ENCODE results near the gene EDEM3. TPM values are rescaled to one million over a fixed set of nuclear protein-coding genes. Genes with fewer than 3 reads are reported as not detected.

EDEM3 gene
- total RNA-seq, 1 experiment from 2014 or later = 14.0 TPM

- no peak for TF ChIP-seq CTCF (conservative IDR thresholded peaks at IDR 0.05)
- no peak overlapping the region for H3K18ac ChIP-seq (ENCODE audit: insufficient read length, low read depth, low read length)
Measured at GRCh38 chr1:184759651-184760050, 5.0 kb upstream of the EDEM3 start.

More at GRCh38 chr1:184759651-184760050, 5.0 kb upstream of the EDEM3 start:
- no peak overlapping the region for H2BK20ac ChIP-seq (ENCODE audit: low read depth, low read length, poor library complexity, severe bottlenecking)
- no peak overlapping the region for H3K23ac ChIP-seq (ENCODE audit: insufficient read length, low read depth, low read length)
- no peak overlapping the region for H3K4me3 Mint-ChIP-seq
- H3T11ph ChIP-seq (ENCODE audit: low read length) = no peak overlapping the region
- no peak overlapping the region for H2AFZ ChIP-seq (ENCODE audit: low read length)
- H3K4ac ChIP-seq (ENCODE audit: low read depth, low read length) = no peak overlapping the region
- H2BK5ac ChIP-seq (ENCODE audit: insufficient read length, low read length) = no peak overlapping the region
- DNase-seq = no peak
- H4K20me1 ChIP-seq (ENCODE audit: control insufficient read depth, insufficient read depth, insufficient read length) = no peaks in the 10 kb centered on the region
- H3K23me2 ChIP-seq (ENCODE audit: insufficient read length, low read depth, low read length, poor library complexity, severe bottlenecking) = peaks cover 5% of the 10 kb centered on the region
- H4K8ac ChIP-seq (replicated peaks; ENCODE audit: insufficient read length, low read depth, low read length) = no peak overlapping the region
- H3K27me3 Mint-ChIP-seq (ENCODE audit: low read depth) = peaks cover 23% of the 10 kb centered on the region
- H3K4me2 ChIP-seq (ENCODE audit: insufficient read depth, insufficient read length, low read length) = no peak overlapping the region
- H3K27ac Mint-ChIP-seq = no peak overlapping the region
- no peak overlapping the region for H4K91ac ChIP-seq (ENCODE audit: insufficient read length, low read depth, low read length)
- H3K9me3 ChIP-seq (ENCODE audit: control insufficient read depth, low read depth, low read length) = no peaks in the 10 kb centered on the region
- H3K14ac ChIP-seq (ENCODE audit: insufficient read depth, low read length) = no peak overlapping the region
- no peak overlapping the region for H3K56ac ChIP-seq (ENCODE audit: insufficient read length, low read depth, low read length)
- no peaks in the 10 kb centered on the region for H3K79me2 ChIP-seq (ENCODE audit: insufficient read depth, low read length)
- H3K27ac ChIP-seq (ENCODE audit: insufficient read length, low read depth, low read length) = no peak overlapping the region
- H2BK15ac ChIP-seq (ENCODE audit: low read depth, low read length) = no peak overlapping the region
- H3K4me1 ChIP-seq (ENCODE audit: insufficient read depth, low read length) = no peaks in the 10 kb centered on the region
- H2BK120ac ChIP-seq (ENCODE audit: low read depth, low read length, poor library complexity, severe bottlenecking) = no peak overlapping the region
- WGBS (ENCODE audit: extremely low coverage, insufficient read length, low lambda C conversion rate) = no CpG with 5 or more reads among the region's 4 CpGs
- H2AK5ac ChIP-seq (ENCODE audit: insufficient read length, low read length) = no peak overlapping the region
- H3K36me3 Mint-ChIP-seq (ENCODE audit: insufficient read depth in 1 of 3, low read depth in 3 of 3) = no peaks in the 10 kb centered on the region; a peak in 1 of 7 replicates
- H3K9ac ChIP-seq (ENCODE audit: extremely low read depth, insufficient read length, low read length) = no peak overlapping the region
- no peaks in the 10 kb centered on the region for H3K79me1 ChIP-seq (ENCODE audit: insufficient read depth, low read depth, low read length, poor library complexity, severe bottlenecking)
- no peaks in the 10 kb centered on the region; a peak in 2 of 5 replicates for H3K9me3 Mint-ChIP-seq
- peaks cover 16 to 18% of the 10 kb centered on the region in 2 experiments for H3K4me1 Mint-ChIP-seq
- H3K27me3 ChIP-seq (ENCODE audit: insufficient read depth, low read length) = no peaks in the 10 kb centered on the region; the same call in 1 of the 2 replicates
- H2BK12ac ChIP-seq (ENCODE audit: insufficient read length, low read depth, low read length) = no peak overlapping the region
- H4K5ac ChIP-seq (ENCODE audit: insufficient read length, low read depth, low read length) = no peak overlapping the region
